HCT116 (cell line): ENCODE measurements around the gene DOK6. TPM values are rescaled to one million over a fixed set of nuclear protein-coding genes. Genes with fewer than 3 reads are reported as not detected.

Source experiments
- ATAC-seq: fragments of 200-7000 bp; cut with Tn5 transposase; 2 replicates; pipeline ENCODE4 v1.9.1; 2020; ENCODE audit warnings: mild to moderate bottlenecking, moderate library complexity
- BruUV-seq: library from RNA; stranded (reverse); fragments of 400-500 nt; replicated peaks from 2 replicates; lab custom pipeline; 2021; lab: Mats Ljungman, UMichigan
- CTCF ChIA-PET: fragments of 300-600 bp; sonication (Branson Sonifier 250); formaldehyde crosslinking; loops from one replicate; lab custom pipeline; 2021; ENCODE audit warnings: antibody characterized with exemption; lab: Charles Lee
- POLR2A ChIA-PET: fragments of 300-600, 350-600 bp; sonication (Branson Sonifier 250); formaldehyde crosslinking; loops from one replicate; lab custom pipeline; 2021; ENCODE audit warnings: antibody characterized with exemption; lab: Charles Lee
- RAD21 ChIA-PET, 2 experiments: fragments of 300-600 bp; sonication (Branson Sonifier 250); formaldehyde crosslinking; loops; one replicate each; lab custom pipeline; 2023; ENCODE audit warnings: low total read pairs in 2 of 2; ENCODE audit not compliant: uncharacterized antibody in 2 of 2, unreplicated experiment in 2 of 2, low non-redundant PET in 1 of 2; lab: Charles Lee
- DNase-seq: peaks from one replicate; pipeline ENCODE4 v3.0.0-alpha.2; 2010; ENCODE audit warnings: low read depth, low spot score
- H2AFZ ChIP-seq: fragments of 200-600 bp; shearing (Covaris generic), sonication (generic); 2 replicates; pipeline ENCODE4 v1.6.1; 2017; ENCODE audit warnings: low read depth, mixed run types, mixed read lengths, antibody characterized with exemption, low read length; ENCODE audit not compliant: poor library complexity, severe bottlenecking
- H3K27ac ChIP-seq: 2 replicates; pipeline ENCODE4 v1.5.1; 2012; ENCODE audit warnings: low read depth, low read length
- H3K27me3 ChIP-seq: fragments of 200-600 bp; sonication (generic); 2 replicates; pipeline ENCODE4 v1.6.1; 2016; ENCODE audit warnings: mixed run types, low read length, mixed read lengths; ENCODE audit not compliant: insufficient read depth
- H3K36me3 ChIP-seq, 2 experiments: fragments of 200-500 bp in 1 of 2; fragments of 200-600 bp in 1 of 2; sonication (Bioruptor generic) in 1 of 2; sonication (generic) in 1 of 2; 2 replicates each; pipeline versions ENCODE4 v1.5.1 to v1.6.1; 2014 to 2016; ENCODE audit warnings: low read length in 2 of 2, inconsistent platforms in 1 of 2, mixed read lengths in 1 of 2, mixed run types in 1 of 2; ENCODE audit not compliant: insufficient read depth in 2 of 2, control insufficient read depth in 1 of 2
- H3K4me1 ChIP-seq, 2 experiments: fragments of 200-600 bp in 1 of 2; sonication (generic) in 1 of 2; 2 replicates each; pipeline versions ENCODE4 v1.5.1 to v1.6.1; 2012 to 2017; ENCODE audit warnings: low read length in 2 of 2, inconsistent platforms in 1 of 2, mild to moderate bottlenecking in 1 of 2, mixed read lengths in 1 of 2, mixed run types in 1 of 2, moderate library complexity in 1 of 2; ENCODE audit not compliant: insufficient read depth in 2 of 2, control insufficient read depth in 1 of 2
- H3K4me2 ChIP-seq: fragments of 200-600 bp; sonication (generic); 2 replicates; pipeline ENCODE4 v1.6.1; 2017; ENCODE audit warnings: mixed run types, low read length, mixed read lengths
- H3K4me3 ChIP-seq, 2 experiments: fragments of 200-600 bp in 1 of 2; sonication (generic) in 1 of 2; replicated peaks in 1 of 2; 2 replicates each; pipeline ENCODE4 v1.5.1; 2011 to 2016; ENCODE audit warnings: low read length in 2 of 2, control low read depth in 1 of 2, low read depth in 1 of 2, mild to moderate bottlenecking in 1 of 2, mixed read lengths in 1 of 2, mixed run types in 1 of 2
- H3K79me2 ChIP-seq: fragments of 200-600 bp; sonication (generic); 2 replicates; pipeline ENCODE4 v1.6.1; 2017; ENCODE audit warnings: mild to moderate bottlenecking, mixed run types, low read length, moderate library complexity, mixed read lengths; ENCODE audit not compliant: insufficient read depth
- H3K9ac ChIP-seq: fragments of 200-600 bp; sonication (generic); 2 replicates; pipeline ENCODE4 v1.6.1; 2016; ENCODE audit warnings: low read length, mixed read lengths
- H3K9me2 ChIP-seq: fragments of 200-600 bp; sonication (generic), shearing (Covaris generic); 2 replicates; pipeline ENCODE4 v1.6.1; 2017; ENCODE audit warnings: mixed run types, mild to moderate bottlenecking, moderate library complexity; ENCODE audit not compliant: insufficient read depth
- H3K9me3 ChIP-seq, 2 experiments: fragments of 200-500 bp in 1 of 2; fragments of 200-600 bp in 1 of 2; sonication (Bioruptor generic) in 1 of 2; sonication (generic) in 1 of 2; 2 replicates each; pipeline ENCODE4 v1.6.1; 2014 to 2017; ENCODE audit warnings: low read length in 2 of 2, mixed read lengths in 2 of 2, inconsistent platforms in 1 of 2, low read depth in 1 of 2, mild to moderate bottlenecking in 1 of 2, mixed run types in 1 of 2, moderate library complexity in 1 of 2; ENCODE audit not compliant: control insufficient read depth in 1 of 2, insufficient read depth in 1 of 2
- H4K20me1 ChIP-seq: fragments of 200-600 bp; sonication (generic), shearing (Covaris generic); 2 replicates; pipeline ENCODE4 v1.6.1; 2017; ENCODE audit warnings: mixed run types, mild to moderate bottlenecking, moderate library complexity; ENCODE audit not compliant: insufficient read depth
- EZH2 ChIP-seq: fragments of 200-600 bp; sonication (generic); IDR thresholded peaks from 2 replicates; pipeline ENCODE4 v1.6.1; 2017; ENCODE audit warnings: antibody characterized with exemption, mixed run types
- EZH2phosphoT487 ChIP-seq: fragments of 200-600 bp; IDR thresholded peaks from 2 replicates; pipeline ENCODE4 v1.6.1; 2018; ENCODE audit warnings: antibody characterized with exemption, borderline replicate concordance
- FOSL1 ChIP-seq: IDR thresholded peaks from 2 replicates; pipeline ENCODE4 v1.6.1; 2012; ENCODE audit warnings: low read depth
- RAD21 ChIP-seq: IDR thresholded peaks from 2 replicates; pipeline ENCODE4 v1.6.1; 2012; ENCODE audit warnings: low read depth, mild to moderate bottlenecking
- ZFX ChIP-seq: fragments of 450-650 bp; IDR thresholded peaks from 2 replicates; pipeline ENCODE4 v1.6.1; 2017
- ZNF274 ChIP-seq: fragments of 200-500 bp; sonication (Bioruptor generic); IDR thresholded peaks from 2 replicates; pipeline ENCODE4 v1.6.1; 2014; ENCODE audit warnings: mild to moderate bottlenecking, low read depth, low read length, inconsistent platforms
- intact Hi-C: fragments of 100-400 bp; cut with micrococcal nuclease; formaldehyde crosslinking; loops from 2 replicates; pipeline ENCODE4 v1.10.0; 2022
- total RNA-seq: library from RNA; stranded (reverse); gene quantifications from one replicate; pipeline ENCODE4 v1.2.1, GENCODE V29; 2021; ENCODE audit not compliant: unreplicated experiment
- TF ChIP-seq, protein P1 (sequence below): IDR thresholded peaks from 2 replicates; pipeline ENCODE4 v1.6.1; 2012
- TF ChIP-seq, protein P2 (sequence below): IDR thresholded peaks from 2 replicates; pipeline ENCODE4 v1.6.1; 2012; ENCODE audit warnings: low read depth

DOK6 gene
- total RNA-seq, 1 experiment from 2014 or later = not detected

DNA sequence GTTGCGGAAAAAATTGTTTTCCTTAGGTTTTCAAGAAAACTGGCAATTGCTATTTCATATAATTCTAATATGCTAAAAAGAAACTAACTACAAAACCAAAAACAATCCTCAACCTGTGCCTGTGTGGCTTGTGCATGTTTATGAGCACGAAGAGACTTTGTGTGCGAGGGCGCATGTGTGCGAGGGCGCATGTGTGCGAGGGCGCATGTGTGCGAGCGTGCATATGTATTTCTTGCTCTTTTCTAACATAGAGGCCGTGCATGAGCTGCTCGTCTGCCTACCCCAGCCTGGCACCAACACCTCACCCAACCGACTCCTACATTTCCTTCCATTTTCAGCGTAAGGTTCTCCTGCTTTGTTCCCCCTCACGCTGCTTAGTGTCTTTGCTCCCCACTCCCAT, 211.6 kb downstream of the DOK6 start:
- TF ChIP-seq FOSL1 (no peak), ZNF274 (no peak), EZH2 (no peak), EZH2phosphoT487 (no peak), ZFX (no peak), RAD21 (no peak)
- TF ChIP-seq, protein P1, sequence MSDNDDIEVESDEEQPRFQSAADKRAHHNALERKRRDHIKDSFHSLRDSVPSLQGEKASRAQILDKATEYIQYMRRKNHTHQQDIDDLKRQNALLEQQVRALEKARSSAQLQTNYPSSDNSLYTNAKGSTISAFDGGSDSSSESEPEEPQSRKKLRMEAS = no peak
- TF ChIP-seq, all 23 proteins: peak for 0
- H3K27me3 ChIP-seq = no peaks in the 10 kb centered on the region
- H3K9me2 ChIP-seq = no peaks in the 10 kb centered on the region
- no peaks in the 10 kb centered on the region for H3K9me3 ChIP-seq
- ATAC-seq (no peak), DNase-seq (no peak)
- no peaks in the 10 kb centered on the region for H3K4me1 ChIP-seq
- H3K36me3 ChIP-seq = no peaks in the 10 kb centered on the region
- intact Hi-C loops = no loop called here
- CTCF ChIA-PET = no interaction called here
- BruUV-seq = no TSS peak
- no peak overlapping the region for H3K4me3 ChIP-seq
- no peak overlapping the region for H3K9ac ChIP-seq
- H2AFZ ChIP-seq = no peak overlapping the region
- H3K27ac ChIP-seq = no peak overlapping the region
- RAD21 ChIA-PET = no interaction called here
- POLR2A ChIA-PET = no interaction called here
- no peaks in the 10 kb centered on the region; the same call in 1 of the 2 replicates for H4K20me1 ChIP-seq
- no peak overlapping the region for H3K4me2 ChIP-seq
- H3K79me2 ChIP-seq = no peaks in the 10 kb centered on the region

DNA sequence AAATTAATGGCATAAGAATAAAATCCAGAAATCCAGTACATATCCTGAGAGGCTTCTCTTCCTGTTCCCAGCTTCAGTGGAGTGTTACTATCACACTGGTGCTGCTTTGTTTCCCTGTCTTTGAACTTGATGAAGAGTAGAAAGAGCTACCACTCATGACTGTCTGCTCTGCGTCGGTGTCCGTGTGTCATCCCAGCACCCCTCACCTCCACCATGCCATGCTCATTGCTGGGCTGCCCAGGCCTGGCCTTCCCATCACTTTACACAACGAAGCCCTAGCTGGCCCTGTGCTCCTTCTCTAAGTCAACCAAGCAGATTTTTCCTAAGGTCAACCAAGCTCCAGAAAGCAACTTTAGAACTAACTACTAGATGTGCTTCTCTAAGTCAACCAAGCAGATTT, 215.4 kb downstream of the DOK6 start:
- ChIA-PET POLR2A (no interaction called here), CTCF (no interaction called here), RAD21 (no interaction called here)
- no peaks in the 10 kb centered on the region for H3K79me2 ChIP-seq
- no peaks in the 10 kb centered on the region for H3K4me1 ChIP-seq
- H4K20me1 ChIP-seq = no peaks in the 10 kb centered on the region; the same call in 1 of the 2 replicates
- H3K9me3 ChIP-seq = no peaks in the 10 kb centered on the region
- TF ChIP-seq EZH2 = no peak
- TF ChIP-seq, protein P2, sequence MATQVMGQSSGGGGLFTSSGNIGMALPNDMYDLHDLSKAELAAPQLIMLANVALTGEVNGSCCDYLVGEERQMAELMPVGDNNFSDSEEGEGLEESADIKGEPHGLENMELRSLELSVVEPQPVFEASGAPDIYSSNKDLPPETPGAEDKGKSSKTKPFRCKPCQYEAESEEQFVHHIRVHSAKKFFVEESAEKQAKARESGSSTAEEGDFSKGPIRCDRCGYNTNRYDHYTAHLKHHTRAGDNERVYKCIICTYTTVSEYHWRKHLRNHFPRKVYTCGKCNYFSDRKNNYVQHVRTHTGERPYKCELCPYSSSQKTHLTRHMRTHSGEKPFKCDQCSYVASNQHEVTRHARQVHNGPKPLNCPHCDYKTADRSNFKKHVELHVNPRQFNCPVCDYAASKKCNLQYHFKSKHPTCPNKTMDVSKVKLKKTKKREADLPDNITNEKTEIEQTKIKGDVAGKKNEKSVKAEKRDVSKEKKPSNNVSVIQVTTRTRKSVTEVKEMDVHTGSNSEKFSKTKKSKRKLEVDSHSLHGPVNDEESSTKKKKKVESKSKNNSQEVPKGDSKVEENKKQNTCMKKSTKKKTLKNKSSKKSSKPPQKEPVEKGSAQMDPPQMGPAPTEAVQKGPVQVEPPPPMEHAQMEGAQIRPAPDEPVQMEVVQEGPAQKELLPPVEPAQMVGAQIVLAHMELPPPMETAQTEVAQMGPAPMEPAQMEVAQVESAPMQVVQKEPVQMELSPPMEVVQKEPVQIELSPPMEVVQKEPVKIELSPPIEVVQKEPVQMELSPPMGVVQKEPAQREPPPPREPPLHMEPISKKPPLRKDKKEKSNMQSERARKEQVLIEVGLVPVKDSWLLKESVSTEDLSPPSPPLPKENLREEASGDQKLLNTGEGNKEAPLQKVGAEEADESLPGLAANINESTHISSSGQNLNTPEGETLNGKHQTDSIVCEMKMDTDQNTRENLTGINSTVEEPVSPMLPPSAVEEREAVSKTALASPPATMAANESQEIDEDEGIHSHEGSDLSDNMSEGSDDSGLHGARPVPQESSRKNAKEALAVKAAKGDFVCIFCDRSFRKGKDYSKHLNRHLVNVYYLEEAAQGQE = no peak
- no peaks in the 10 kb centered on the region for H3K9me2 ChIP-seq
- H3K36me3 ChIP-seq = no peaks in the 10 kb centered on the region
- H3K4me3 ChIP-seq = no peak overlapping the region
- no peak overlapping the region for H3K9ac ChIP-seq
- H3K27me3 ChIP-seq = no peaks in the 10 kb centered on the region
- H2AFZ ChIP-seq = no peak overlapping the region
- H3K27ac ChIP-seq = no peak overlapping the region
- BruUV-seq = no TSS peak
- DNase-seq (no peak), ATAC-seq (no peak)
- intact Hi-C loops = no loop called here
- H3K4me2 ChIP-seq = no peak overlapping the region
